GM21381 (cell line): ENCODE data around the gene MRPS12.

Experiments used
- ATAC-seq: cut with Tn5 transposase; IDR thresholded peaks from one replicate; pipeline ENCODE4 v1.9.1; 2021; ENCODE audit warnings: mild to moderate bottlenecking, moderate library complexity; ENCODE audit not compliant: unreplicated experiment

The MRPS12 gene

GRCh38 chr19:38970664-38971532 lies 40.2 kb downstream of the MRPS12 start:
- no peak for ATAC-seq

DNA sequence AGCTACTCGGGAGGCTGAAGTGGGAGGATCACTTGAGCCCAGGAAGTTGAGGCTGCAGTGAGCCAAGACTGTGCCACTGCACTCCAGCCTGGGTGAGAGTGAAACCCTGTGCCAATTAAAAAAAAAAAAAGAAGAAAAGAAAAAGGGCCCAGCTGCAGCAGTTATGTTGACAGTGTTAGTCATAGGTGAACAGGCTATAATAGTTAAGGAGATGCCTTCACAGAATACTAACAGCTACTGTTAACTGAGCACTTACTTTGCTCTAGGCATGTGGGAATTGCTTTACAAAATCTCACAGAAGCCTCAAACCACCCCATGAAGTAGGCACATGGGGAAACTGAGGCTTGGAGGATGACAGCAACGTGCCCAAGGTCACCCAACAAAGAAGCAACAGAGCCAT lies 40.9 kb downstream of the MRPS12 start:
- ATAC-seq, result no peak

GRCh38 chr19:38974624-38975213 lies 44.0 kb downstream of the MRPS12 start:
- ATAC-seq, result no peak

GRCh38 chr19:38975214-38975860 lies 44.6 kb downstream of the MRPS12 start, which contains the start of gene FBXO17:
FBXO17 (minus strand) TSS chr19:38975742; CDS start chr19:38950319, 25,423 bp downstream.
- no peak for ATAC-seq

DNA sequence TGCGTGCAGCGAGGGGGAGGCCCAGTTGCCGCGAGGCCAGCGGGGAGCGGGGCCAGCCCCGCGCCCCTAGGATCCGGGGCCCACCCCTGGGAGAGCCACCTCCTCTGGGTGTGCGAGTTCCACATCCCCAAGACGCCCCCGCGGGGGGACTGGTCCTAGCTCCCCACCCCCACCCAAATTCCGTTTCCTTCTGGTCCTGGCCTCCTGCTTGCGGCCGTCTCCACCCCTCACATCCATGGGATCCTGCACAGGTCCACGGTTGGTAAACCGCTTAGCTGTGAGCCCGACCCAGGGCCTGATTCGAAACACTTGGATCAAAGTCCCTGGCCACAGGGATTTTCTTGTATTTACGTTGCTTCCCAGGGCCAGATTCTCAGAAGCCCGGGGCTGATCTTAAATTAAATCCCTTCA lies 45.1 kb downstream of the MRPS12 start:
- ATAC-seq, result no peak

GRCh38 chr19:38977445-38978325 lies 46.9 kb downstream of the MRPS12 start:
- no peak for ATAC-seq

DNA sequence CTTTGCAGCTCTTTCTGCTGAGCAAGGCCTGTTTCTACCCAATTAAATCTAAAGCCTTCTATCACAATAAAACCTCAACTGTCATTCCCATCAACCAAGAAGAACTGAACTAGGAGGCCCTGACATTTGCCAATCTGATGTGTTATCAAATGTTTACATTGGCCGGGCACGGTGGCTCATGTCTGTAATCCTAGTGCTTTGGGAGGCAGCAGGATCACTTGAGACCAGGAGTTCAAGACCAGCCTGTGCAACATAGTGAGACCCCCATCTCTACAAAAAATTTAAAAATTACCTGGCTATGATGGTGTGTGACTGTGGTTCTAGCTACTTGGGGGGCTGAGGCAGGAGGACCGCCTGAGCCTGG lies 47.6 kb downstream of the MRPS12 start:
- no peak for ATAC-seq

GRCh38 chr19:38979812-38980211 lies 49.1 kb downstream of the MRPS12 start:
- no peak for ATAC-seq

DNA sequence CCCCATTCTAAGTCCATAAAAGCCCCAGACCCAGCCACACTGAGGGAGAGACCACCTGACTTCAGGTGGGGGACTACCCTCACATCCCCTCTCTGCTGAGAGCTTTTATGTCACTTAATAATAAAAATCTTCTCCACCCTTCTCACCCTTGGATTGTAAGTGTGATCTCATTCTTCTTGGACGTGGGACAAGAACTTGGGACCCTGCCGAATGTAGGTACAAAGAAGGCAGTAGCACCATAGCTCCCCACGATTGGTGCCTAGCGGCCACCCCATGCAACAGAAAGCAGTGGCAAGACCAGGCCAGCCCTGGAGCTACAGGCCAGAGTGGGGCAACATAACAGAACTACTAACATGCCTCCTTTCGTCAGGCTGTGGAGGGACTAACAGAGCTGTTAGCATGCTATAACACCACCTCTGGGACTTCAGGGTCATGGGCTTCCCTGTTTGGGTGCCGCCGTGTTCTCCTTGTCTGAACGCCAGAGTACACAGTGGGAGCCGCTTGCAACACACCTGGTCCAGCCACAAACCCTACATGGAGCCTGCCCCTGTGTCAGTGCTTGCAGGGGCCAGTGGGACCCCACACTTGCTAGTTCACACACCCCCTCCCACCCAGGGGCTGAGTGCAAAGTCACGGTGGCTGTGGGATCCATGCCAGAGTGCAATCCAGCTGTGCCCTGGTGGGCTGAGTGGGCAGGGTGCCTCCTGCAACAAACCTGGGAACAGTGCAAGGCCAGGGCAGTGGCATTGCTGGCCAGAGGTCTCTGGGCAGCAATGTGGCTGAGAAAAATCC lies 50.0 kb downstream of the MRPS12 start:
- no peak for ATAC-seq
